ENCODE measurements around the gene HSD17B13.
"Not testable (repeated sequence)": the region's sequence is repeated elsewhere in the genome, so short reads cannot be mapped to it uniquely, and the experiment has no call there.

The HSD17B13 gene, protein sequence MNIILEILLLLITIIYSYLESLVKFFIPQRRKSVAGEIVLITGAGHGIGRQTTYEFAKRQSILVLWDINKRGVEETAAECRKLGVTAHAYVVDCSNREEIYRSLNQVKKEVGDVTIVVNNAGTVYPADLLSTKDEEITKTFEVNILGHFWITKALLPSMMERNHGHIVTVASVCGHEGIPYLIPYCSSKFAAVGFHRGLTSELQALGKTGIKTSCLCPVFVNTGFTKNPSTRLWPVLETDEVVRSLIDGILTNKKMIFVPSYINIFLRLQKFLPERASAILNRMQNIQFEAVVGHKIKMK

DNA sequence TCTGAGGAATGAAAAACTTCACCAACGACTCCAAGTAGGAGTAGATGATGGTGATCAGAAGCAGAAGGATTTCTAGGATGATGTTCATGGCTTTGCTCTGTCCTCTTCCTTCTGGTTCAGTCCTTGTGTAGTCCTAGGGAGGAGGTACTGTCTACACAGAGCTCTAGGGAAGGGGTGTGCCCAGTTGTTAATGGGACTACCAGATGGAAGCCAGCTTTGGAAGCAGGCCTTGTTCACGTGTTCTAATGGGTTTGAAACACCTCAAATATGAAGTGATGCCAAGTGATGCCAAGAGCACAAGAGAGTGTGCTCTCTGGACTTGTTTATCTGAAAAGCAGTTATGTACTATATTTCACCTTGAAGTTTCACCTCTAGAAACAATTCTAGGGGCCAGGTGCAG, at the start of gene HSD17B13:
Gene HSD17B13 (minus strand): TSS at position 129 of the 400 bp plus-strand sequence. CDS start 41 bp downstream, at position 88.
- Mint-ChIP-seq H3K9me3 (ENCODE audit: low read depth) (no peaks in the 10 kb centered on the region), H3K27me3 (no peaks in the 10 kb centered on the region), H3K4me3 (no peak within 1 kb of the TSS), H3K27ac (no peak within 1 kb of the TSS), H3K36me3 (no peaks in the 10 kb centered on the region), H3K4me1 (ENCODE audit: low read depth) (no peaks in the 10 kb centered on the region)

- Mint-ChIP-seq H3K27me3 (no peaks in the 10 kb centered on the region), H3K27ac (no peak overlapping the region), H3K36me3 (peaks cover 11% of the 10 kb centered on the region), H3K4me1 (ENCODE audit: low read depth) (no peaks in the 10 kb centered on the region), H3K4me3 (no peak overlapping the region), H3K9me3 (ENCODE audit: low read depth) (no peaks in the 10 kb centered on the region)
Measured at GRCh38 chr4:87370068-87370467, 47.4 kb upstream of the HSD17B13 start.

DNA sequence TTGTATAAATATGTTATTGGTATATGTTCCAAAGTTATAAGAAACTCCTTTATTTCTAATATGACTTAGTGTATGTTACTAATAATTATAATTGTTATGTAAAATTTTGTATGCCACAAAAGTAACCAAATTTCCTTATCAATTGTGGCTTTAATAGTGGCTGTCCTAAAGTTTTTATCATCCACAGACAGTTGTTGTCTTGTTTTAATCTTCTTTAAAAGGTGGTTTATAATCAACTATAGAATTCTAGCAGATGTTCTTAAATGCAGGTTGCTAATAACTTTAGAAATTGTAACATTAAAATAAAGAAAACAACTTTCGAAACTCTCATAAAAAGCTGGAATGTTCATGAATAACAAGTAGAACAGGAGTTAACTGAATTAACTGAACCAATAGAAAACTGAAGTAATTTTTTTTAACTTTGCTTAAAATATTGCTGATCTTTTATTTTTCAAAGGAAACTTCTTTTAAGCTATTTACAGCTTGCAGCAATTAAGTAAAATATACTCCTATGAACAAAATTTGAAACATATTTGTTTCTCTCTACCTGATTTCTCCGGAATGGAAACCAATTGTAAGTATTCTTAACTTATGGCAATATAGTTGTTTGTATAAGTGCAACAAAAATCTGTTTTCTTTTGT, 44.0 kb upstream of the HSD17B13 start:
- no peak overlapping the region for H3K27ac Mint-ChIP-seq
- no peak overlapping the region for H3K4me3 Mint-ChIP-seq
- no peaks in the 10 kb centered on the region for H3K9me3 Mint-ChIP-seq (ENCODE audit: low read depth)
- H3K27me3 Mint-ChIP-seq = no peaks in the 10 kb centered on the region
- no peaks in the 10 kb centered on the region for H3K4me1 Mint-ChIP-seq (ENCODE audit: low read depth)
- peaks cover 15% of the 10 kb centered on the region for H3K36me3 Mint-ChIP-seq

DNA sequence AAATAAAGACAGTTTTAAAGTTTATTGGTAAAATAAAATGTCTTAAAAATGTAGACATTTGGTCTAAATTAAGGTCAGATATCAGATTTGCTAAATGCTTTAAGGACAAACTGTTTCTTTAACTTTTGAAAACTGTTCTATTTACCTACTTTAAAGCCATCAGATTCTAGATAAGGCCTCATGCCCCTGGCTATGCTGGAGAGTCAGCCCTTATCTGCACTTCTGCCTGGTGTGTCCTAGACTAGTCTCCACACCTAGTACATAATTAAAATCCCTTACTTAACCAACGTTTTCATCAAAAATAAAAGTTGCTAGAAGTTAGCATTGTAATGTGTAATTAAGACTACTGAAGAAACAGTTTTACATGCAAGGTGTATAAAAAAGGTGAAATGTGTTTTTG, 42.7 kb upstream of the HSD17B13 start:
- Mint-ChIP-seq H3K9me3 (ENCODE audit: low read depth) (no peaks in the 10 kb centered on the region), H3K4me3 (no peak overlapping the region), H3K4me1 (ENCODE audit: low read depth) (no peaks in the 10 kb centered on the region), H3K27ac (no peak overlapping the region), H3K36me3 (peaks cover 15% of the 10 kb centered on the region), H3K27me3 (no peaks in the 10 kb centered on the region)

GRCh38 chr4:87363552-87363951, 40.9 kb upstream of the HSD17B13 start:
- no peaks in the 10 kb centered on the region for H3K27me3 Mint-ChIP-seq
- no peaks in the 10 kb centered on the region for H3K4me1 Mint-ChIP-seq (ENCODE audit: low read depth)

GRCh38 chr4:87360338-87360935, 37.8 kb upstream of the HSD17B13 start:
- Mint-ChIP-seq H3K4me1 (ENCODE audit: low read depth) (no peaks in the 10 kb centered on the region), H3K4me3 (no peak overlapping the region), H3K27ac (no peak overlapping the region), H3K9me3 (ENCODE audit: low read depth) (no peaks in the 10 kb centered on the region), H3K27me3 (no peaks in the 10 kb centered on the region), H3K36me3 (peaks cover 14% of the 10 kb centered on the region)

More at GRCh38 chr4:87363552-87363951, 40.9 kb upstream of the HSD17B13 start:
- no peak overlapping the region for H3K27ac Mint-ChIP-seq
- H3K4me3 Mint-ChIP-seq = no peak overlapping the region
- H3K9me3 Mint-ChIP-seq (ENCODE audit: low read depth) = no peaks in the 10 kb centered on the region
- H3K36me3 Mint-ChIP-seq = peaks cover 17% of the 10 kb centered on the region

- Mint-ChIP-seq H3K4me3 (no peak overlapping the region), H3K27ac (no peak overlapping the region), H3K36me3 (peaks cover 14% of the 10 kb centered on the region)
Measured at GRCh38 chr4:87359258-87359657, 36.6 kb upstream of the HSD17B13 start.

DNA sequence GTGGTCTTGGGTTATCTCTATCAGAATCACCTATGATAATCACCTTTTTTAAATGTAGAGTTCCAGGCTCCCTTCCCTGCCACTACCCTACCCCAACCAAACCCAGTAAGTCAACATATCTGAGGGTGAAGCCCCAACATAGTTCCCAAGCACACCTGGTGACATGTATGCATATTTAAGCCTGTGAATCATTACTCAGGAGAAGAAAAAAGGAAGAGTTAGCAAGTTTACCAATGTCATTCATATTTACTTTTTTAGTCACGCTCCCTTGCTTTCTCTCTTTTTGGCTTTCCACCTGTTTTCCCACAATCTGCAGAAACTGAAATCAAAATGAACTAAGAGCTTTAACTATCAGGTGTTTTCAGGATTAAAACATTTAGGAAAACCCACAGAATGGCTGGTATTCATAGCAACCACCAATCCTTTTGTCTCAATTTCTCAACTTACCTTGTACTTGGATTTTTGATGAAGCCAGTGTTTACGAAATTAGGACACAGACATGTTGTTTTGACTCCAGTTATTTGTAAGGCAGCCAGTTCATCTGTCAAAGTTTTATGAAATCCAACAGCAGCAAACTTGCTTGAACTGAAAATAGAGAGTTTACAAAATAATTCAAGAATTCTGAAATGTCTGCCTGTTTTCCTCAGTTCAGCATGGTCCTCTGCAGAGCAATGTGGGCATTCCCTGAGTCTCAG, 34.3 kb upstream of the HSD17B13 start:
- Mint-ChIP-seq H3K27ac (peak overlapping the region; percentile 34), H3K36me3 (peaks cover 14% of the 10 kb centered on the region), H3K9me3 (ENCODE audit: low read depth) (no peaks in the 10 kb centered on the region), H3K27me3 (no peaks in the 10 kb centered on the region), H3K4me3 (no peak overlapping the region), H3K4me1 (ENCODE audit: low read depth) (no peaks in the 10 kb centered on the region)

More at GRCh38 chr4:87359258-87359657, 36.6 kb upstream of the HSD17B13 start:
- no peaks in the 10 kb centered on the region for H3K27me3 Mint-ChIP-seq
- no peaks in the 10 kb centered on the region for H3K4me1 Mint-ChIP-seq (ENCODE audit: low read depth)
- H3K9me3 Mint-ChIP-seq (ENCODE audit: low read depth) = no peaks in the 10 kb centered on the region

- Mint-ChIP-seq H3K27ac (no peak overlapping the region), H3K27me3 (no peaks in the 10 kb centered on the region), H3K36me3 (peaks cover 12% of the 10 kb centered on the region), H3K4me1 (ENCODE audit: low read depth) (no peaks in the 10 kb centered on the region), H3K9me3 (ENCODE audit: low read depth) (no peaks in the 10 kb centered on the region), H3K4me3 (no peak overlapping the region)
Measured at GRCh38 chr4:87354168-87355102, 31.8 kb upstream of the HSD17B13 start.

GRCh38 chr4:87353592-87353991, 30.9 kb upstream of the HSD17B13 start:
- H3K36me3 Mint-ChIP-seq = peaks cover 9% of the 10 kb centered on the region
- H3K27ac Mint-ChIP-seq = no peak overlapping the region
- no peaks in the 10 kb centered on the region for H3K4me1 Mint-ChIP-seq (ENCODE audit: low read depth)
- no peaks in the 10 kb centered on the region for H3K9me3 Mint-ChIP-seq (ENCODE audit: low read depth)
- no peak overlapping the region for H3K4me3 Mint-ChIP-seq
- H3K27me3 Mint-ChIP-seq = no peaks in the 10 kb centered on the region

DNA sequence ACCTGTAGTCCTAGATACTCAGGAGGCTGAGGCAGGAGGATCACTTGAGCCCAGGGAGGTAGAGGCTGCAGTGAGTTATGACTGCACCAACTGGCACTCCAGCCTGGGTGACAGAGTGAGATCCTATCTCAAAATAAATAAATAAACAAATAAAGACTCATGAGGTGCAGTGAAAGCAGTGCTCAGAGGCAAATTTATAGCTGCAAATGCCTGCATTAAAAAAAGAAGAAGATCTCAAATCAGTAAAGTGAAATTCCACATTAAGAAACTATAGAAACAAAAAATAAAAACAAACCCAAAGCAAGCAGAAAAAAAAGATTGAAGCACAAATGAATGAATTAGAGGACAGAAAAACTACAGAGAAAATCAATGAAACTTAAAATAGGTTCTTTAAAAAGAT, 22.5 kb upstream of the HSD17B13 start:
- H3K27ac Mint-ChIP-seq = no peak overlapping the region
- no peaks in the 10 kb centered on the region for H3K4me1 Mint-ChIP-seq (ENCODE audit: low read depth)
- H3K9me3 Mint-ChIP-seq (ENCODE audit: low read depth) = peaks cover 10% of the 10 kb centered on the region
- no peak overlapping the region for H3K4me3 Mint-ChIP-seq
- H3K36me3 Mint-ChIP-seq = peaks cover 36% of the 10 kb centered on the region
- no peaks in the 10 kb centered on the region for H3K27me3 Mint-ChIP-seq

GRCh38 chr4:87342872-87343271, 20.2 kb upstream of the HSD17B13 start:
- peaks cover 12% of the 10 kb centered on the region for H3K9me3 Mint-ChIP-seq (ENCODE audit: low read depth)
- H3K36me3 Mint-ChIP-seq = peaks cover 52% of the 10 kb centered on the region
- H3K27ac Mint-ChIP-seq = no peak overlapping the region
- no peaks in the 10 kb centered on the region for H3K27me3 Mint-ChIP-seq
- H3K4me1 Mint-ChIP-seq (ENCODE audit: low read depth) = no peaks in the 10 kb centered on the region
- H3K4me3 Mint-ChIP-seq = no peak overlapping the region

- H3K4me1 Mint-ChIP-seq (ENCODE audit: low read depth); H3K27me3 Mint-ChIP-seq; H3K27ac Mint-ChIP-seq; H3K4me3 Mint-ChIP-seq: not testable (repeated sequence)
- Mint-ChIP-seq H3K9me3 (ENCODE audit: low read depth) (peaks cover 16% of the 10 kb centered on the region), H3K36me3 (peaks cover 56% of the 10 kb centered on the region)
Measured at GRCh38 chr4:87341954-87342635, 19.4 kb upstream of the HSD17B13 start.

- Mint-ChIP-seq H3K27me3 (no peaks in the 10 kb centered on the region), H3K4me3 (no peak overlapping the region), H3K9me3 (ENCODE audit: low read depth) (peaks cover 9% of the 10 kb centered on the region), H3K4me1 (ENCODE audit: low read depth) (no peaks in the 10 kb centered on the region), H3K27ac (no peak overlapping the region), H3K36me3 (peaks cover 54% of the 10 kb centered on the region)
Measured at GRCh38 chr4:87339440-87339839, 16.8 kb upstream of the HSD17B13 start.

Data from activated naive CD8-positive, alpha-beta T cell (primary cell).